WTC11 (cell line): ENCODE data around the gene FTCDNL1.

Experiments used
- AFF4 ChIP-seq: sonication (generic); formaldehyde crosslinking; IDR thresholded peaks from 2 replicates; pipeline ENCODE4 v1.8.1; 2023; ENCODE audit warnings: mild to moderate bottlenecking, missing genetic modification reagents, borderline replicate concordance
- ATF3 ChIP-seq: sonication (generic); formaldehyde crosslinking; conservative IDR thresholded peaks from 2 replicates; pipeline ENCODE4 v1.8.1; 2022; ENCODE audit warnings: mild to moderate bottlenecking, missing genetic modification reagents
- CREB1 ChIP-seq: sonication (generic); formaldehyde crosslinking; IDR thresholded peaks from 2 replicates; pipeline ENCODE4 v1.8.0; 2023; ENCODE audit warnings: mild to moderate bottlenecking, missing genetic modification reagents
- CREM ChIP-seq: sonication (generic); formaldehyde crosslinking; IDR thresholded peaks from 2 replicates; pipeline ENCODE4 v1.8.1; 2022; ENCODE audit warnings: mild to moderate bottlenecking, missing genetic modification reagents, moderate library complexity
- CTCF ChIP-seq: fragments of 200-600 bp; IDR thresholded peaks from 2 replicates; pipeline ENCODE4 v1.8.0; 2022; ENCODE audit warnings: antibody characterized with exemption
- E2F1 ChIP-seq: sonication (generic); formaldehyde crosslinking; IDR thresholded peaks from 2 replicates; pipeline ENCODE4 v1.8.0; 2022; ENCODE audit warnings: mild to moderate bottlenecking, missing genetic modification reagents
- FOXP4 ChIP-seq: sonication (generic); formaldehyde crosslinking; IDR thresholded peaks from 2 replicates; pipeline ENCODE4 v1.8.0; 2022; ENCODE audit warnings: mild to moderate bottlenecking, missing genetic modification reagents
- NFYB ChIP-seq: sonication (generic); formaldehyde crosslinking; conservative IDR thresholded peaks from 2 replicates; pipeline ENCODE4 v1.8.0; 2022; ENCODE audit warnings: low read depth, missing genetic modification reagents
- SMAD3 ChIP-seq: sonication (generic); formaldehyde crosslinking; IDR thresholded peaks from 2 replicates; pipeline ENCODE4 v1.8.0; 2022; ENCODE audit warnings: missing genetic modification reagents, mild to moderate bottlenecking, borderline replicate concordance
- TEAD4 ChIP-seq: sonication (generic); formaldehyde crosslinking; IDR thresholded peaks from 2 replicates; pipeline ENCODE4 v1.8.0; 2022; ENCODE audit warnings: mild to moderate bottlenecking, missing genetic modification reagents

GRCh38 chr2:199838399-199838798 lies 12.6 kb downstream of the FTCDNL1 start:
- TF ChIP-seq FOXP4 (no peak), CTCF (no peak), ATF3 (CRISPR knock-in tag) (no peak), E2F1 (CRISPR knock-in tag) (no peak), AFF4 (CRISPR knock-in tag) (no peak), CREM (CRISPR knock-in tag) (no peak), CREB1 (no peak), TEAD4 (CRISPR knock-in tag) (no peak), SMAD3 (no peak), NFYB (no peak)
